Dermis microvascular lymphatic vessel endothelial cell (primary cell): ENCODE measurements around the gene GCNT1. TPM values are rescaled to one million over a fixed set of nuclear protein-coding genes. Genes with fewer than 3 reads are reported as not detected.
"Not testable (repeated sequence)": the region's sequence is repeated elsewhere in the genome, so short reads cannot be mapped to it uniquely, and the experiment has no call there.

Experiments used
- DNase-seq, 2 donors: peaks; one replicate each; pipeline versions ENCODE4 v3.0.0 to v3.0.0-alpha.2; 2010; ENCODE audit warnings: low read depth in 2 of 2
- total RNA-seq: library from RNA; depleted of rRNA; stranded (reverse); fragments of >200 nt; gene quantifications from 2 replicates; pipeline ENCODE4 v1.2.1, GENCODE V29; 2014

Gene GCNT1
- total RNA-seq, 1 donor from 2014 or later, result 3.1 TPM

- DNase-seq, result peak in 1 of 2 donors; percentile 32
Measured at GRCh38 chr9:76490249-76490990, 31.4 kb downstream of the GCNT1 start.

GRCh38 chr9:76491056-76491455 is 32.1 kb downstream of the GCNT1 start:
- not testable (repeated sequence) for DNase-seq

GRCh38 chr9:76493496-76493895 is 34.5 kb downstream of the GCNT1 start:
- DNase-seq, result not testable (repeated sequence)

GRCh38 chr9:76500061-76500460 is 41.1 kb downstream of the GCNT1 start:
- DNase-seq, result no peak

- DNase-seq, result no peak
Measured at GRCh38 chr9:76502746-76503145, 43.8 kb downstream of the GCNT1 start.

- DNase-seq, result no peak
Measured at GRCh38 chr9:76510041-76510440, 51.1 kb downstream of the GCNT1 start.

- DNase-seq, result no peak
Measured at GRCh38 chr9:76510446-76510845, 51.5 kb downstream of the GCNT1 start.

- no peak for DNase-seq
Measured at GRCh38 chr9:76512826-76513225, 53.8 kb downstream of the GCNT1 start.

- DNase-seq, result peak in 1 of 2 donors; percentile 43
Measured at GRCh38 chr9:76516350-76516749, 57.4 kb downstream of the GCNT1 start.

- DNase-seq, result no peak
Measured at GRCh38 chr9:76516871-76517270, 57.9 kb downstream of the GCNT1 start.

GRCh38 chr9:76519075-76519835 is 60.3 kb downstream of the GCNT1 start:
- DNase-seq, result peak in 1 of 2 donors; percentile 46

GRCh38 chr9:76521244-76521681 is 62.3 kb downstream of the GCNT1 start:
- DNase-seq, result no peak

GRCh38 chr9:76521906-76522305 is 62.9 kb downstream of the GCNT1 start:
- no peak for DNase-seq

GRCh38 chr9:76523617-76524200 is 64.7 kb downstream of the GCNT1 start:
- not testable (repeated sequence) for DNase-seq

GRCh38 chr9:76525196-76525595 is 66.2 kb downstream of the GCNT1 start:
- no peak for DNase-seq

GRCh38 chr9:76526026-76526425 is 67.0 kb downstream of the GCNT1 start:
- no peak for DNase-seq

- no peak for DNase-seq
Measured at GRCh38 chr9:76528056-76528455, 69.1 kb downstream of the GCNT1 start.

- no peak for DNase-seq
Measured at GRCh38 chr9:76528642-76529190, 69.7 kb downstream of the GCNT1 start.

- DNase-seq, result no peak
Measured at GRCh38 chr9:76529653-76530052, 70.7 kb downstream of the GCNT1 start.

GRCh38 chr9:76530458-76531110 is 71.6 kb downstream of the GCNT1 start:
- peak in 1 of 2 donors; percentile 9 for DNase-seq

GRCh38 chr9:76531231-76531780 is 72.3 kb downstream of the GCNT1 start:
- no peak for DNase-seq
